Muscle of arm (tissue), 12 donors: ENCODE data around the gene ME2. TPM values are rescaled to one million over a fixed set of nuclear protein-coding genes. Genes with fewer than 3 reads are reported as not detected.
"Not testable (repeated sequence)": the region's sequence is repeated elsewhere in the genome, so short reads cannot be mapped to it uniquely, and the experiment has no call there.

Experiments
- DNase-seq: peaks from one replicate; pipeline ENCODE4 v3.0.0-alpha.2; 2013
- polyA plus RNA-seq, 12 donors: library from polyadenylated mRNA; unstranded; fragments of 120-200 nt; gene quantifications; one replicate each; pipeline ENCODE4 v1.2.1, GENCODE V29; 2013; ENCODE audit not compliant: insufficient read length in 12 of 12

Gene ME2
- polyA plus RNA-seq, 12 donors, result 20.8 to 36.5 (median 32.4) TPM; not detected in 1

DNA sequence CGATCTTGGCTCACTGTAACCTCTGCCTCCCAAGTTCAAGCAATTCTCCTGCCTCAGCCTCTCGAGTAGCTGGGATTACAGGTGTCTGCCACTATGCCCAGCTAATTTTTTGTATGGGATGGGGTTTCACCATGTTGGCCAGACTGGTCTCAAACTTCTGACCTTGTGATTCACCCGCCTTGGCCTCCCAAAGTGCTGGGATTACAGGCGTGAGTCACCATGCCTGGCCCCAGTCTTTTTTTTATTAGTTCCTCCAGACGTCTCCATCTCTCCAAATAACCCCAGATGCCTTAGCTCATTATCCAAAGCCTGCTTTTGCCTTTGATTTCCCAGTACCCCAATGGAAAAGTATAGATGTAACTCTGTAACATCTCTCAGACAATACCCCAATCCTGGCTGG lies 21.8 kb upstream of the ME2 start:
- DNase-seq, result not testable (repeated sequence)

DNA sequence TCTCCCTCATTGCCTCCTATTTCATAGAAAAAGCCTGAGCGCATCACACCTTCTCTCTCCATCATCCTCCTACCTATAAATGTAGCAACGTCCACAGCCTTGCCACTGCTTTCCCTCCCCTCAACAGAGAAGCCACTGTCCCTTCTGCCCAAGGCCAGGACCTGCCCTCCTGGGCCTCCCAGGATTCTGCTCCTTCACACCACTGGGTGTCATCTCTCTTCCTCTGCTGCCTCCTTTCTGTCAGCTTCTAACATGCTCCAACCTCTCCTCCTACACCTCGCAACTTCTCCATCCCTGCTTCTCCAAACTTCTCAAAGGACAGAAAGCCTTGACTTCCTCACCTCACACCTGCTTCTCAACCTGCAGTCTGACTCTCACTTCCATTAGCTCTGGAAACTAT lies 21.2 kb upstream of the ME2 start:
- no peak for DNase-seq

DNA sequence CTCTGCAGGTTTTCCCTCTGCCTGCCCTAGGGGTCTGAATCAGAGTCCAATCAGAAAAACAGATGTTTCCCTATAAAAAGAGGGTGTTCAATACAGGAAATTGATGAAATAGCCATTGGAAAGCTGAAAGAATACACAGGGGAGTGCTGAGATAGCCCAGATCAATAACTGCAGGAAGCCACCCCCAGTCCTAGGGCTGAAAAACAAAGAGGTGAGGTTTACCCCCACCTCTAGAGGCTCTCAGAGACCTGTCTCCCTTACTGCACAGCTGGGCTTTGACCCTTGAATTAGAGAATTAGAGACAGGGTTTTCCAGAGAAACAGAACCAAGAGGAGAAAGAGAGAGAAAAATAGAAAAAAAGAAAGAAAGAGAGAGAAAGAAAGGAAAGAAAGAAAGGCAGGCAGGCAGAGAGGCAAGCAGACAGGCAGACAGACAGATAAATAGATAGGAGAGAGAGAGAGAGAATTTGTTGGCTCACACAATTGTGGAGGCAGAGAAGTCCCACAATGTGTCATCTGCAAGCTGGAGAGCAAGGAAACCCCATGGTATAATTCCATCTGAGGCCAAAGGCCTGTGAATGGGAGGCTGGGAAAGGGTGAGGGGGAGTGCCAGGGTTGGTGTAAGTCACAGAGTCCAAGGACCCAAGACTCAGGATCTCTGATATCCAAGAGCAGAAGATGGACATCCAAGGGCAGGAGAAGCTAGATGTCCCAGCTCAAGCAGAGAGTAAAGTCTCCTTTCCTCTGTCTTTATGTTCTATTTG lies 18.9 kb upstream of the ME2 start:
- DNase-seq, result no peak

DNA sequence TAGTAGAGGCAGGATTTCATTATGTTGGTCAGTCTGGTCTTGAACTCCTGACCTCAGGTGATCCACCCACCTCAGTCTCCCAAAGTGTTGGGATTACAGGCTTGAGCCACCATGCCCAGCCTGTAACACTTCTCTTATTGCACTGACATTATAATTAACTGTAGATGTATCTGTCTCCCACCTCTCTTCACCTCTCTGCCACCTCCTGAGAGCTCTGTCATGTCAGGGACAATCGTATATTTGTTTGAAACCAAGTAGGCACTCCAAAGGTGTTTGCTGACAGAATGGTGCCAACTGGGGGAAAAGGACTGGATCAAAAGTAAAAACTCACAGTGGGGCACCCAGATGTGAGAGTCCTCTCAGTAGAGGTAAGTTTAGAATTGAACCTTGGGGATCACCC lies 17.3 kb upstream of the ME2 start:
- DNase-seq, result no peak

DNA sequence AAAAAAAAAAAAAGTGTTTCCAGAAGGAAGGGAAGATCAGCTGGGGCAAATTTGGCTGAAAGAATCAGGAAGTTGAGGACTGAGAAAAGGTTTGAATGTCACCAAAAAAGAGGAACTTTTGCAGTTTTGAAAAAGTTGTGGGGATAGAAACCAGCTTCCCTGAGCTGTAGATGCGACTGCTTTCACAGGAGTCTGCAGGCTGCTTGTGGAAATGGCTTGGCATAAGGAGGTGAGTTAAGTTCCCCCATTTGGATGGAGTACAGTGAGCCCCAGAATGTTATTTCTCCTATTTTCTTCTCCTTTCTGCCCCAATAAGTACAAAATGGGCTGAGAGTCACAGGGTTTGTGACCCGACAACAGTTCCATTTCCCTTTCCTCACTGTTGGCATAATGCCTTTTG lies 16.5 kb upstream of the ME2 start:
- DNase-seq, result no peak

DNA sequence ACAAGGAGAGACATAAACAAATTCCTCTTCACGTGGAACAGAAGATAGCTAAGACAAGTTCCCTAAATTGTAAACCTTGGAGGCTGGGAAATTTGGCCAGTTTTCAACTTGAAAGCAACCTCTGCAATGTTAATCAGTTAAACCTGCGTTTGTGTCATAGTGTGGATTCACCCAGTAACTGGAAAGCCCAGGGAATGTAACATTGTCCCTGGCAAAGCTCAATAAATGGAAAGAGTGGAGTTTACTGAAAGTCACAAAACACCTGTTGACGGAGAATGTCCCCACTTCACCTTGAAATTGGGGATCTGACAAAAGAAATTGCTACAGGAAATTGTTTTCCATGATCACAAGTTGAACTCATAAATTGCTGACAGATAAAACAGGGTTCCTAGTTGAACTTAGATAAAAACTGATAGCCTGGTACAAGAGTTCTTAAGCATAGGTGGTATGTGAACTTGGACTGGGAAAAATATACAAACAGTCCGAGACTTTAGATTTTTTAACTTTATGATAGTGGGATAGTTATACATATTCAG lies 15.0 kb upstream of the ME2 start:
- DNase-seq, result no peak

DNA sequence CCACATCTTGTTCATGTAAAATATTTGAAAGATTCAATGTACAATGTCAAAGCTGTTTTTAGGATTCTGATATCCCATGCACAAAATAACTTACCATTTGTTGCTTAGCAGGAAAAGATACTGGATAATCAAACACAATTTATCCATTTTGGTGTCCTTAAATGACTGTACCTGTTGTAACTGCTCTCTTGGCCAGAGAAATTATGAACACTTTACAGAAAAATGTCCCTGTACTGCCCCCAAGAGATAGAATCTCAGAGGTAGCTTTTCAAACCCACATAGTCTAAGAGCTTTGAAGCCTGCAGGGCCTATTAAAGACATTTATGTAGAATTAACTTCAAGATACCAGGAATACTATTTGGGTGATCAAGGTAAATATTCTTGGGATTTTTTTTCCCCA lies 12.2 kb upstream of the ME2 start:
- DNase-seq, result no peak

DNA sequence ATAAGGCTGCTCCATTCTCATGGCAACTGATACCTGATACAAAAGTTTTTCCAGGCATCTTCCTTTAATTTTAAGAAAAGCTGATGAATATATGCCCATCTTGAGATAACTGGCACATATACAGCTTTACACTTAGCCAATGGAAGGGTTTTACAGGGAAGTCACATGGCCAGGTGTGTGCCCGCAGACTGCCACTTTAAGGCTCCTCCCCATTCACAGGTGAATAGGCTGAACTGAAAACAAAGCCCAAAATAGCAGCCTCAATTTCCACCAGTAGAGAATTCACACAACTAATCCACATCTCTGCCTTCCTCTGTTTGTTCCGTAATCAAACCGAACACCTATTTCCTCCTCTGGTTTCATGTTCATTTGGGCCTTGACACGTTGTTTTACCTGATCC lies 9.8 kb upstream of the ME2 start:
- DNase-seq, result no peak

DNA sequence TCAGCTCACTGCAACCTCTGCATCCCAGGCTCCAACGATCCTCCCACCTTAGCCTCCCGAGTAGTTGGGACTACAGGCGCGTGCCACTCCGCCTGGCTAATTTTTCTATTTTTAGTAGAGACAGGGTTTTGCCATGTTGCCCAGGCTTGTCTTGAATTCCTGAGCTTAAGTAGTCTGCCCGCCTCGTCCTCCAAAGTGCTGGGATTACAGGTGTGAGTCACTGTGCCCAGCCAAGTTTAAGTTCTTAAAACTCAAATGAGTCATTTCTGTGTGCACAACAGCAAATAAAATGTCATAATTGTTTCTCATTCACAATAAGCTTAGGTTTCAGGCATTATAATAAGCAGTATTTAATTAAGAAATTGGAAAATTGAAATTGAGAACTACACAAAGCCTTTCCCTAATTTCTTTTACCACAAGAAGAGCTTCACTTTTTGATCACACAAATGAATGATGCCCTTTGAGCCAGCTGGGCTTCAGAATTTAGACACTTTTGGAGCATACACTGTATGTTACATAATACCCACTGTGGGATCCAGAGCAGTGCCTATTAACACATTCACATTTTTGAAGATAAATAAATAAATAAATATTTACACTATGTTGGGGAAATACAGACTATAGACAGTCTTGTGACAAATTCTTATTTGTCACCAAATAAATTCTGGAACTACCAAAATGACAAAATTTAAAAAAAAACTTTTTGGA lies 8.6 kb upstream of the ME2 start:
- DNase-seq, result no peak

DNA sequence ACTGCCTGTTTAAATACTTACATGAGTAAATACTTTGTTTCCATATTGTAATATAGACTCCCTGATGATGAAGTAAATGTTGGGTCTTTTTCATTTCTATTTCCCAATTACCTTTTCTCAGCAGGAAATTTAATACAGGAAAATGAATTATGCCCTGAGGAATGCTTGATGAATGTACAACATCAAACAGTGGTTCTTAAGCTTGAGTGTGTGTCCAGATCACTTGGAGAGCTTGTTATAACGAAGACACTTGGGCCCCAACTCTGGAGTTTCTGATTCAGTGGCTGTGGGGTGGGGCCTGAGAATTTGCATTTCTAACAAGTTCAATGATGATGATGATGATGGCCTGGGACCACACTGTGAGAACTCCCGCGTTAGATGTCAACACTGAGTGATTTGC lies 7.1 kb upstream of the ME2 start:
- no peak for DNase-seq

DNA sequence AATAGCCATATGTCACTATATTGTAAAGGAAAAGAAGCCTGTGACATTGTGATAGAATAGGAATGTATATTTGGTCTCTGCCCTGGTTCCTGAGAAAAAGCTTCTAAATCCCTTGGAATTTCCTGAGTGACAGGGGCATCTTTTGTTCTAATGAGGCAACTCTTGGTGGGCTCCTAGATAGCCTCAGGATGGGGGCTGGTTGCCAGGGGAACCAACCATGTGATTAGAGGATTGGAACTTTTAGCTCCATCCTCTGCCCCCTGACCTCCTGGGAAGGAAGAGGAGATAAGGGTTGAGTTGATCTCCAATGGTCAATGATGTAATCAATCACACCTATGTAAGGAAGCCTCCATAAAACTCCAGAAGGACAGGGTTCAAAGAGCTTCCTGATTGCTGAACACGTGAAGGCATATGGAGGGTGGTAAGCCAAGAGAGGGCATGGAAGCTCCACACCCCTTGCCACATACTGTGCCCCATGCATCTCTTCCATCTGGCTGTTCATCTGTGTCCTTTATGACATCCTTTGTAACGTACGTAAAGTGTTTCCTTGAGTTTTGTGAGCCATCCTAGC lies 2.9 kb upstream of the ME2 start:
- DNase-seq, result no peak

DNA sequence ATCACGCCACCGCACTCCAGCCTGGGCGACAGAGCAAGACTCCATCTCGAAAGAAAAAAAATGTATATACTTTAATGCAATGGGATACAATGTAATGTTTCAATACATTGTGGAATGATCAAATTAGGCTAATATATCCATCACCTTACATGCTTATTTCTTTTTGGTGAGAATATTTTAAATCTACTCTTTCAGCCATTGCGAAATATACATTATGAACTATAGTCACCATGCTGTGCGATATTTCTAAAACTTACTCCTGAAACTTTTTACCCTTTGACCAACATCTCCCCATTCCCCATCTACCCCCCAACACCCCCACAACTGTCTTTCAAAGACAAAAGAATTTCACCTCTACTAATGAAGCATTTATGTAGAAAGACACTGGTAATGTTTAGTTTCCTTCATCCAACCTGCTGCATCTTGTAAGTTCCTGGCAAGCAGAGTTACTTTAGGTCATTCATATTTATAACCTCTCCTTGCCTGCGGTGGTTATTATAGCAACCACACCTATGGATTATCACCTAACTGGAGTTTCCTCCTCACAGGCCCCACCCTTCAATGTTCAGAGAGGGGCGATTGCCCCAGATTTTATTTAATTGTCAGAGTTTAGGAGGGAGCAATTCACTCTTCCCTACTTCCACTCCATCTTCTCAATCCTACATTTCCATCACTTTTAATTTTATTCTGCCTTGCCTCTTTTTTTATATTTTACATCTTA lies 1.2 kb upstream of the ME2 start:
- DNase-seq, result no peak

DNA sequence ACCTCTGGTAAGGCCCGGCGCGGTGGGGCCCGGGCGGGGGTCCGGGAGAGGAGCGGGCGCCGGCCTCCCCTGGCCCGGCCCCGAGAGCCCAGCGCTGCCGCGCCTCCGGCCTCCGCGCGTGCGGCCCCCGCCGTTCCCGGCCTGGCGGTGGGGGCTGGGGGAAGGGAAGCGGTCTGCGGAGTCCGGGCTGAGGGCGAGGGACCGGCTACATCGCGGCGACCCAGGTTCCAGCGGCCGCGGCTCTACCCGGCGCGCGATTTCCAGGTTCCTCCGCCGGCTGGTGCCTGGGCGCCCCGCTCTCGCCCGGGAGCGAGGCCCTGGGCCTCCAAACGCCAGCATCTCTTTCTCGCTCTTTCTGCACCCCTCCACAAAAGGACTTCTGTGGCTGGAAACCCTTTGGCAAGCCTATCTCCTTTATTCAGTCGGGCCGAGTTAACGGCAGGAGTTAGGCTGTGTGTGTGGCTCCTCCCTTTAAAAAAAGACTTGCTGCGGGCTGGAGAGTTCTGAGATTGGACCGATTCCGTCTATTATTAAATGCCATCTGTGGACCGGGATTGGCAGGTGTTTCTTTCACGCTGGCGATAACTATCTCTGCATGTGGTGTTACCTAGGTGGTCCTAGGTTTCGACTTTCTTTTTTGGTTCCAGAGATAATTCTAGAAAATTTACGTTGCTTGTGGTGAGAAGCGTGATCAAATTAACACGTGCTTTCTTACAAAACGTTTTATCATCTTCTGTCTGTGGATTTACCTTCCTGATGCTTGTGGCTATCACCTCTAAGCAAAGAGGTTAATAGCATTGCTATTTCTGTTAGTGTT lies 592 bp downstream of the ME2 start:
- DNase-seq, result peak; percentile 43

DNA sequence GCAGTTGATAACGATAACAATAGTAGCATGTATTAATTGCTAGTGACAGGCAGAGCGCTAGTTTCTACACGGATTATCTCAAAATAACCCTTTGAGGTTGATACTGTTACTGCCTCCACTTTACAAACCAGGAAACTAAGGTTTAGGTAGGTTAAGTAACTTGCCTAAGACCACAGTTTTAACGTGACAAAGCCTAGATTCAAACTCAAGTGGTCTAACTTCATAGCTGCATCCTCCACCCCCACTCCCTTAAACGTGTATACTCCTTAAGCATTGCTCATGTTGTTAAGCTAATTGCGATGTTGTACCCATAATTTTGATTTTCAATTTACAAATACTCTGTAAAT lies 1.2 kb downstream of the ME2 start:
- peak; percentile 4 for DNase-seq

DNA sequence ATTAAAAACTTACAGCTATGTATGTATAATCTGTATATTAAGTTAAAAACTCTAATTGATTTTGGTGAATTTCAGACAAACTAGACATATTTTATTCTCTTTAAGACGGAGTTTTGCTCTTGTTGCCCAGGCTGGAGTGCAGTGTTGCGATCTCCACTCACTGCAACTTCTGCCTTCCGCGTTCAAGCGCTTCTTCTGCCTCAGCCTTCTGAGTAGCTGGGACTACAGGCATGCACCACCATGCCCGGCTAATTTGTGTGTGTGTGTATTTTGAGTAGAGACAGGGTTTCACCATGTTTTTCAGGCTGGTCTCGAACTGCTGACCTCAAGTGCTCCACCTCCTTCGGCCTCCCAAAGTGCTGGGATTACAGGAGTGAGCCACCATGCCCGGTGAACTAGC lies 2.0 kb downstream of the ME2 start:
- not testable (repeated sequence) for DNase-seq

DNA sequence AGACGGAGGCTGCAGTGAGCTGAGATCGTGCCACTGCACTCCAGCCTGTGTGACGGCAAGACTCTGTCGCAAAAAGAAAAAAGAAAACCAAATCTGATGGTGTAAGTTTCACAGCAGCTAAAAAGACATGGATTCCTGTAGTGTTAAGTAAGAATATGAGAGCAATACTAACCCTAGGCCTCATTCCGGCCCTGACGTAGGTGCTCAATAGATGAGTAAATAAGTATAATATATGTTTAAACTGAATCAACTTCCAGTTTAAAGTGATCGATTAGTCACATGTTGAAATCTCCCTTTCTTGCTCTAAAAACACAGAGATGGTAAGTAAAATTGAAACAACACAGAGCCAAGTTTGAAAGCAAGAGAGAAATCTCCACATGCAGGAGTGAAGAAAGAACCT lies 8.0 kb downstream of the ME2 start:
- DNase-seq, result no peak

DNA sequence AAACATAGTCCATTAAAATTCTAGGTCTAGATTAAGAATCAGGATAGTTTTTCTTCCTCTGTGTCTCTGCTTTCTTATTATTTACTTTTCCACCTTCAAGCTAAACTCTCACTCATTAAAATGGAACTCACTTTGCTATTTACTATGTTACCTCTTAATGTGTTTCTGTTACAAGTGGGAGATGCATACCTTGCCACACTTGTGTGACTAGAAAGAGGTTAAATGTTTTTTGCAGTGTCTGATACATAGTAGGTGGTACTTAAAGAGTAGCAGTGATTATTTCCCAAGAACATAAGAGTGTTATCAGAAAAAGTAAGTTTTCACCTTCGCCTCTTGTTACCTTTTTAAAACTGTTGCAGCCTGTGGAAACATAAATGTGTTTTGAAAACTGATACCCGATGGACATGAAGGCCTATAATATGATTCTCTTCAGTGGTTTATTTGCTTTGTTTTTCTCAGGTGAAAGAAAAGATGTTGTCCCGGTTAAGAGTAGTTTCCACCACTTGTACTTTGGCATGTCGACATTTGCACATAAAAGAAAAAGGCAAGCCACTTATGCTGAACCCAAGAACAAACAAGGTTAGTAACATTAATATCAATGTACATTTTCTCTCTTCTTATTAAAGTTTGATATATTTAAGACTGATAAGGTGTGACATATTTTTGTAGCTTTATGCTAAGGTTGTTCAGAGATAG lies 16.6 kb downstream of the ME2 start:
- DNase-seq, result no peak

DNA sequence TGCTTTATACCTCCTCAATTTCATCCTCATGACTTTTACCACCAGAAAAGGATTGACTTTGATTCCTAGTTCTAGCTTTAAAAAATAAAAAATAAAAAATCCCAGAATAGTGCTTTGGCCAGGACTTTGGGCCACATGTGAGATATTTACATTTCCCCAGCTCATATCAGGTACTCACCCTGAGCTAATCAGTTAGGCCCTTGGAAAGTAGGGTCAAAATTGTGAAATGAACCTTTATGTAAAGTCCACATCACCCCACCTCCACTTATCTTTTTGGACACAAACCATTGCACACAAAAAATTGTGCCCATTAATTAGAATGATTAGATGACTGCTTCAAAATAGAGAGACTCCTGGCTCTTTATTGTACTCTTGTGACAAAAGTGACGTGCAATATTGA lies 17.2 kb downstream of the ME2 start:
- no peak for DNase-seq

DNA sequence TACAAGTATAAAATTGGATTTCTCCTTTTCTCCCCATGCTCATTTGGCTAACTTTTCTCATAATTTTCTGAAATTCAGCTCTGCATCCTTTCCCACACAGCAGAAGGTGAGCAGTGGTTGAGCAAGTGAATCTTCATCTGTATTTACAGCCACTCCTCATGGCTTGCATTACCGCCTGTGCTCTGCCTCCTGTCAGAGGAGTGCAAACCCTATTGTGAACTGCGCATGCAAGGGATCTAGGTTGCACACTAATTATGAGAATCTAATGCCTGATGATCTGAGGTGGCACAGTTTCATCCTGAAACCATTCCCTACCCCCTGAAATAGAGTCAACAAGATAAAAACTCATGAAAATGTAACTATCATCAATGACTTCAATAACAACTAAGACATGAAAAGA lies 20.0 kb downstream of the ME2 start:
- no peak for DNase-seq

DNA sequence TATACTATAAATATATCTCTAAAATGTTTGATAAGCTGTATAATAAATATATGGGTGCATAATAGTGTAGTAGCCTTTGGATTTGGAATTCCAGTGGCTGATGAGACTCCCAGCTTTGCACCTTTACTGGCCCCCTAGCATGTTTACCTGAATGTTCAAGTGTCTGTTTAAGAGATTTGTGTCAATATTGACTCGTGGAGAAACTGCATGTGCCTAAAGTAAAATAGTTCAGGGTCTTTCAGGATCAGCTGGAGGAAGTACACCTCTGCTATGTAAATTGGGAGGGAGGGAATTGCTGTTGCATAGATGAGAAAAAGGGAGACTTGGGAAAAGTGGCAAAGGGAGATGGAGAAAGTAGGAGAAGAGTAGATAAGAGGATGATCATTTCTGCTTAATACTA lies 23.9 kb downstream of the ME2 start:
- no peak for DNase-seq

DNA sequence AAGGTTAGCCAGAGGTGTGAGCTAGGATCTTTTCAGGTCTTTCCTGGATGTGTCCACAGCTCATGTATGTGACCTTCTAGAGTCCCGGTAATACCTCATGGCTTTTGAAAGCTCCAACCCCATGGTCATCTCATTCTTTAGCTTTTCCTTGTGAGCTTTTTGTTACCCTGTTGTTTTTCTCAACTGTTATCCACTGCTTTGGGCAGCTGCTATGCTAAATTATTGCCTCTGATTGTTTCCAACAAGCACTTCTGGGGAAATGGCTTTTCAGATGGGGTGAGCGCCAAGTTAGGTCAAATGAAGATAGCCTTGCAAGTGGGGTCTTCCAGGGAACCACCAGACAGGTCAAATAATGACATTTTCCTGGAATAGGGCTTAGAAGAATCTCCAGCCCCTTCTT lies 27.9 kb downstream of the ME2 start:
- DNase-seq, result no peak
